Coronary artery (tissue), 2 donors: ENCODE data around the gene SIGLEC7.

Experiments used
- DNase-seq: peaks from one replicate; pipeline ENCODE4 v3.0.0-alpha.2; 2017; ENCODE audit warnings: low spot score
- H3K27ac ChIP-seq, 2 donors: fragments of 200-600 bp; sonication (generic); one replicate each; pipeline ENCODE4 v1.5.1; 2016 to 2019
- H3K4me3 ChIP-seq: fragments of 200-600 bp; sonication (generic); 2 replicates; pipeline ENCODE4 v1.5.1; 2016; ENCODE audit warnings: mild to moderate bottlenecking, moderate library complexity
- TF ChIP-seq, protein P1 (sequence below): fragments of 200-600 bp; sonication (generic); IDR thresholded peaks from one replicate; pipeline ENCODE4 v1.5.1; 2019; ENCODE audit warnings: antibody characterized with exemption

Gene SIGLEC7

DNA sequence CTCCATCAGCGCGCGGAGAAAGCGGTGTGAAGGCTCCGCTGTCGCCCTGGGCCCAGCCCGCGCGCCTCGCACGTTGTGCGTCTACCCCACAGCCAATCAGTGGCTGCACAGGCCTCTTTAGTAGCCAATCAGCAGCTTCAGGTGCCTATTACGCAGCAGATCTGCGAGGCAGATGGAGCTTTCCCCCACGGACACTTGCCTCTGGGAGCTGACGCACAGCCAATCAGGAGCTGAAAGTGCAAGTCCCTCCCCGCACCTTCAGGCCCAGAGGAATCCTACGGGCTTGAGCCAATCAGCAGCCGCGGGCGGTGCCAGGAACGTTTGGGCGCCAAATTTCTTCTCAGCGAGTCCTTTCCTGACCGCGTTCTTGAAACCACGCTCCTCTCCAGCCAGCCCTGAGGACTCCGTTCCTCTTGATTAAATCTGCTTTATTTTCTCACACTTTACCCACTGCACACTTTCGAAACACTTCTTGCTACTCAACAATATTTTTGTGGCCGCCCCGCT, 39.9 kb downstream of the SIGLEC7 start:
- Histone ChIP-seq H3K4me3 (no peak overlapping the region), H3K27ac (no peak overlapping the region)
- DNase-seq = no peak
- TF ChIP-seq, protein P1, sequence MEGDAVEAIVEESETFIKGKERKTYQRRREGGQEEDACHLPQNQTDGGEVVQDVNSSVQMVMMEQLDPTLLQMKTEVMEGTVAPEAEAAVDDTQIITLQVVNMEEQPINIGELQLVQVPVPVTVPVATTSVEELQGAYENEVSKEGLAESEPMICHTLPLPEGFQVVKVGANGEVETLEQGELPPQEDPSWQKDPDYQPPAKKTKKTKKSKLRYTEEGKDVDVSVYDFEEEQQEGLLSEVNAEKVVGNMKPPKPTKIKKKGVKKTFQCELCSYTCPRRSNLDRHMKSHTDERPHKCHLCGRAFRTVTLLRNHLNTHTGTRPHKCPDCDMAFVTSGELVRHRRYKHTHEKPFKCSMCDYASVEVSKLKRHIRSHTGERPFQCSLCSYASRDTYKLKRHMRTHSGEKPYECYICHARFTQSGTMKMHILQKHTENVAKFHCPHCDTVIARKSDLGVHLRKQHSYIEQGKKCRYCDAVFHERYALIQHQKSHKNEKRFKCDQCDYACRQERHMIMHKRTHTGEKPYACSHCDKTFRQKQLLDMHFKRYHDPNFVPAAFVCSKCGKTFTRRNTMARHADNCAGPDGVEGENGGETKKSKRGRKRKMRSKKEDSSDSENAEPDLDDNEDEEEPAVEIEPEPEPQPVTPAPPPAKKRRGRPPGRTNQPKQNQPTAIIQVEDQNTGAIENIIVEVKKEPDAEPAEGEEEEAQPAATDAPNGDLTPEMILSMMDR = no peak

DNA sequence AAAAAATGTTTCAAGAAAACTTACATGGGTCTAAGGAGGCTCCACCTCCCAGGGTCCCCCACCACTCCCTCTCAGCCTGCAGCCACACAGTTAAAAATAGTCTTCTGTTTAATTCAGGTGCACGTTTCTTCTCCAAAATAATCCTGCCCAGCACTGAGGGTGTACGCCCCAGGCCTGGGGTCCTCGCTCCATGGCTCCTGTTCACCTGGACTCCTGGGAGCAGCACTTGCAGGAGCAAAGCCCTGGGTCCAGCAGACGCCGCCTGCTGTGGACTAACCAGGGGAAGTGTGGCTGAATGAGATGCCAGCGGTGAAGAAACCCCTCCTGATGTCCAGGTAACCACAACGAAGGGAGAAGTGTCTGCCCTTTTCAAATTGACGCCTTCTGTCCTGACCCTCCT, 41.5 kb downstream of the SIGLEC7 start:
- DNase-seq = no peak
- Histone ChIP-seq H3K27ac (no peak overlapping the region), H3K4me3 (no peak overlapping the region)
- TF ChIP-seq, protein P1 = no peak

DNA sequence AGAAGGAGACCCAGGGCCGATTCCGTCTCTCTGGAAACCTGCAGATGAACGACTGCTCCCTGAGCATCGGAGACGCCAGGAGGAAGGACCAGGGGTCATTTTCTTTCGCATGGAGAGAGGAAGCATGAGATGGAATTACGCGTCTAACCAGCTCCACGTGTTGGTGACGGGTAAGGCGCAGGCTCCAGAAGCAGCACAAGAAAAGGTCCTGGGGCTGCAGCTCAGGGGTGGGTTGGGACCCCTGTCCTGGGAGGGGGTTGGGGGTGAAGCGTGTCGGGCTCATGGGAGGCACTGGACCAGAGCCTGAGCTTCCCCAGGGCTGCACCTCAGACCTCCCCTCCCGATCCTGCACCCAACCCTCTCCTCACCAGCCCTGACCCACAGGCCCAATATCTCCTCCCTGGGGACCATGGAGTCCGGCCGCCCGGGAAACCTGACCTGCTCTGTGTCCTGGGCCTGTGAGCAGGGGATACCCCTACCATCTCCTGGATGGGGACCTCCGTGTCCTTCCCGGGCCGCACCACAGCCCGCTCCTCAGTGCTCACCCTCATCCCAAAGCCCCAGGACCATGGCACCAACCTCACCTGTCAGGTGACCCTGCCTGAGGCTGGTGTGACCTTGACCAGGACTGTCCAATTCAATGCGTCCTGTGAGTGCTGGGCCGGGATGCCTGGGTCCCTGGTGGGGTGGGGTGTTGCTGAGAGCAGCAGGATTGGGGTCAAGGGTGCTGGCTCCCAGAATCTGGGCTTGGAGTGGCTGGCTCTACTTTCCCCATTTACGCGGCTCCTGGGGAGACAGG, 43.2 kb downstream of the SIGLEC7 start:
- TF ChIP-seq, protein P1 = no peak
- Histone ChIP-seq H3K27ac (no peak overlapping the region), H3K4me3 (no peak overlapping the region)
- DNase-seq = no peak

DNA sequence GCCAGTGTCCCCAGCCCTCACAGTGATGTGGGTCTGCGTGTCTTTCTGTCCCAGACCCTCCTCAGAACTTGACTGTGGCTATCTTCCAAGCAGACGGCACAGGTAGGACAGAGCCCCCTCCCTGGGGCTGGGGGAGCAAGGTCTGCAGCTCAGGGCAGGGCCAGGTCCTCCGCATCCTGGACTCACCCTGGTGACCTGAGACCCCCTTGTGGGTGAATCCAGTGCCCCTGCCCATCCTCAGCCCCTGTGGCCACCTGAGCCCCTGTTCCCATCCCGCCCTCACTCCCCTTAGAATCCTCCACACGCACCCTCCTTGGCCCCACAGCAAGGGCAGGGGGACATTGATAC, 43.7 kb downstream of the SIGLEC7 start:
- DNase-seq = no peak
- TF ChIP-seq, protein P1 = no peak
- H3K4me3 ChIP-seq = no peak overlapping the region
- H3K27ac ChIP-seq = no peak overlapping the region

DNA sequence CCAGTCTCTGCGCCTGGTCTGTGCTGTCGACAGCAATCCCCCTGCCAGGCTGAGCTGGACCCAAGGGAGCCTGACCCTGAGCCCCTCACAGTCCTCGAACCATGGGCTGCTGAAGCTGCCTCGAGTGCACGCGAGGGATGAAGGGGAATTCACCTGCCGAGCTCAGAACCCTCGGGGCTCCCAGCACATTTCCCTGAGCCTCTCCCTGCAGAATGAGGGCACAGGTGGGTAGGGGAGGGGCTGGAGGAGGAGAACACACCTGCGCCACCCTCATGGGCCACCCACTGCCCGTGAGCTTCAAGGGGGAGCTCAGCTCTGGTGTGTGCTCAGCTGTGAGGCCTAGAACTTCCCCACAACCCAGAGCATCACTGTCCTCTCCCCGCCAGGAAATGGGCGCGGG, 44.2 kb downstream of the SIGLEC7 start:
- Histone ChIP-seq H3K4me3 (no peak overlapping the region), H3K27ac (no peak overlapping the region)
- DNase-seq = no peak
- TF ChIP-seq, protein P1 = no peak

DNA sequence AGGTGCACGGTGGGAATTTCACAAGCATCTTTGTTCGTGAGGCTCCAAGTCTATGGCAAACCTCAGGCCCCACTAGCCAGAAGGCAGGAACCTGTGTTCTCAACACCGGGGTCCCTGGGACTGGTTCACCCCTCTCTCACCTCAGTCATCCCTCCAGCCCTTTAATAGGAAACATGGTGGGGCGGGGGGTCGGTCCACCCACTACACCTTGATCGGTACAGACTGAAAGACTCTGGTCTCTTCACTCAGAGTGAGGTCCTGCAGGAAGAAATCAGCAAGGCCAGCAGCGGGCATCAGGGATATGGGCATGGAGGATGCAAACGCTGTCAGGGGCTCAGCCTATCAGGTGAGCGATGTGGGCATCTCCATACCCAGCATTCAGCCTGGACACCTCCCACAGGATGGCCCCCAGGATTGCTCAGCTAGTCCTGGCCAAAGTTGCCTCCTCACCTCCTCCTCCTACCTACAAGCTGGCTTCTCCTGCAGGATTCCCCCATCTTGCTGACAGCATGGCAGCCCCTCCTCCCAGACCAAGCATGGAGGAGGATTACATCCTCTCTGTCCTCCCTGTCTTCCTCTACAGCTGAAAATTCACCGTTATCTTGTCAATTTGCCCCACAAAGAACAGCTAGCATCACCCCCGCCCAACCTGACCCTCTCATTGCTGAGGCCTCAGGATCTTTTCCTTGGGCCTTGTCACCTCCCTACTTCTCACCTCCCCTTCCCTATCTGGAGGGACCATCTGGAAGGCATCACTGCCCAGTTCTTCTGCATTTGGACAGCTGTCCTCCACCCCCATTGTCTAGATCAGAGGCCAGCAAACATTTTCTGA, 45.5 kb downstream of the SIGLEC7 start:
- TF ChIP-seq, protein P1 = no peak
- DNase-seq = no peak
- Histone ChIP-seq H3K27ac (no peak overlapping the region), H3K4me3 (no peak overlapping the region)
